GM15510 (cell line): Measurements from ENCODE around the gene LAMTOR5.

Experiments
- POLR2A ChIP-seq: IDR thresholded peaks from 3 replicates; pipeline ENCODE4 v1.6.1; 2011; ENCODE audit warnings: borderline replicate concordance; ENCODE audit not compliant: insufficient read length; ENCODE audit errors: extremely low read depth

The LAMTOR5 gene

GRCh38 chr1:110433803-110434202 lies 26.3 kb upstream of the LAMTOR5 start:
- TF ChIP-seq POLR2A, result no peak

DNA sequence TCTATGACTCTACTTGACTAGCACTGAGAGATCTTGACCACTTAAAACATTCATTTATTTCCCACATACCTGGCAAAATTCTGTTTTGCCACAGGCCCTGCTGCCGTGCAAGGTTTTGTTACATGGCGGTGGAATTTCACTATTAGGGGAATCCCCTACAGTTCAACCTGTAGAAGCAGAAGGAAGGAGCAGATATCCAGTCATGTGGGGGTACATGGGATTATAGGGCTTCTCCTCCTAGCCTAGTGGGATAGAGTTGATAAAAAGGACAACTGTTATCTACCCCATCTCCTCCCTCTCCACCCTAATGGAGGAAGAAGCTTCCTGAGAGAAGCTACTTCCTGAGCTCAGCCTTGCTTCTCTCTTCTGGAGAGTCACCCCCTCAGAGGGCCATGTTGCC lies 25.7 kb upstream of the LAMTOR5 start:
- TF ChIP-seq POLR2A, result no peak

DNA sequence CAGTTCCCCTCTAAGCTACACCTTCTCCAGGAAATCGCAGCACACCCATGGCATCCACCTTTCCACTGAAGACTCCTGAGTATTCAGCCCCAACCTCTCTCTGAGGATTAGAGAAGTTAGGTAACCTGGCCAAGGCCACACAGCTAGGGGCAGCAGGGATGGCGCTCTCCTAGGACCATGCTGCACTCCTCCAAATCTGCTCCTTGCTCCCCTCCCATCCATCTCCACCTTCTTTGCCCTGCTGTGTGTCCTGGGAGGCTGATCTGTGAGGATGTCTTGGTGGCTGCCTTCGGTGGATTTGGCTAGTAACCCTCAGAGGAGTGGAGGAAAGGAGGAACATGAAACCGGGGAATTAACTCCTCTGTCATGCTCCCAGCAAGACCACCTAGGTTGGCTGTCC lies 23.4 kb upstream of the LAMTOR5 start:
- TF ChIP-seq POLR2A, result no peak

DNA sequence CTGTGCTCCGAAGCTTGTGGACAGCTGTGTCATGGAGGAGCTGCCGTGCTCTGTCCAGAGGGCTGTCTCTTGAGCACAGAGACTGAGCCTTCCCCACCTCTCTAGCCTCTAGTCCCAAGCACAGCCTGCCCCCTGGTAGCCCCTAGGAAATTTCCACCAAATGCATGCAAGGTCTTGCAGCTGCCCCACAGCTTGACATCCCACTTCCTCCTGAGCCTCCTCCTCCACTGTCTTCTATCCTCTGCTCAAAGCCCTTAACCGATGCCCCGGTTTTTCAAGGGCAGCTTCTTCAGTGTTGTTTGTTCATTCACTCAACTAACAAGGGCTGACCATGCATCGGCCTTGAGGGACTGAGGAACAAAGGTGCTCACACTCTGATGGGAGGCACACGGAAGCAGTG lies 22.9 kb upstream of the LAMTOR5 start:
- TF ChIP-seq POLR2A, result no peak

DNA sequence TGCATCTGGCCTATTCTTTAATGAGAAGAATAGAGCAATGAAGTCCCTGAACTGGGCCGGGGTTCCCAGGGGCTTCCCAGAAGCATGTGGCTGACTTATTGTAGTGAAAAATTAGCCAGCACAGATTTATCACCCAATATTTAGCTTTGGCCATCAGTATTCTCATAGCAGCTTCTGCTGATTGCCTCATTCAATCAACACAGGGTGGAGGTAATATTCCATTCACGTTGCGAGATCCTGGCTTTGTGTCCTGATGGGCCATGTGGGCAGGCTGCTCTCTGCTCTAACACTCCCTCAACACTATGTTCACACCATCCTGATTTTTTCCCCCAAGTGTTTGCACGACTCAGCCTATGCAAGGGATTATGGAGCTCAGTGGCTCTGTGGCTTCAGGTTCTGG lies 21.5 kb upstream of the LAMTOR5 start:
- no peak for TF ChIP-seq POLR2A

DNA sequence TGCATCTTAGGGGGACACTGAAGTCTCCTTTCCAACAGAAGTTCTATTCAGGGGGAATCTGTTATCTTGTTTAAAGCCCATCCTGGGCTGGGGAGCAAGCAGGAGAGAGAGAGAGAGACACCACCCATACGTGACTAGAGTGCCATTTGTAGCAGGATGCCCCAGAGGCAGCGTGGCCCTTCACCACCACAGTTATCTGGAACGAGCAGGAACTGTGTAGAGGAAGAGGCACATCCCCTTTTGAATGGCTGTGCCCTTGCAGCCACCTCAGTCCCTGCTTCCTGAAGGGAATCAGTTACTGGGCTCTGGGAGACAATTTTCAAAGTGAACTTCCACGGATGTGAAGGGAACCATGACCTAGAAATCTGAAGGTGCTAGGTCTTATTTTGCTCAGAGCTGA lies 19.4 kb upstream of the LAMTOR5 start:
- no peak for TF ChIP-seq POLR2A

- TF ChIP-seq POLR2A, result no peak
Measured at GRCh38 chr1:110425612-110426152, 18.2 kb upstream of the LAMTOR5 start.

DNA sequence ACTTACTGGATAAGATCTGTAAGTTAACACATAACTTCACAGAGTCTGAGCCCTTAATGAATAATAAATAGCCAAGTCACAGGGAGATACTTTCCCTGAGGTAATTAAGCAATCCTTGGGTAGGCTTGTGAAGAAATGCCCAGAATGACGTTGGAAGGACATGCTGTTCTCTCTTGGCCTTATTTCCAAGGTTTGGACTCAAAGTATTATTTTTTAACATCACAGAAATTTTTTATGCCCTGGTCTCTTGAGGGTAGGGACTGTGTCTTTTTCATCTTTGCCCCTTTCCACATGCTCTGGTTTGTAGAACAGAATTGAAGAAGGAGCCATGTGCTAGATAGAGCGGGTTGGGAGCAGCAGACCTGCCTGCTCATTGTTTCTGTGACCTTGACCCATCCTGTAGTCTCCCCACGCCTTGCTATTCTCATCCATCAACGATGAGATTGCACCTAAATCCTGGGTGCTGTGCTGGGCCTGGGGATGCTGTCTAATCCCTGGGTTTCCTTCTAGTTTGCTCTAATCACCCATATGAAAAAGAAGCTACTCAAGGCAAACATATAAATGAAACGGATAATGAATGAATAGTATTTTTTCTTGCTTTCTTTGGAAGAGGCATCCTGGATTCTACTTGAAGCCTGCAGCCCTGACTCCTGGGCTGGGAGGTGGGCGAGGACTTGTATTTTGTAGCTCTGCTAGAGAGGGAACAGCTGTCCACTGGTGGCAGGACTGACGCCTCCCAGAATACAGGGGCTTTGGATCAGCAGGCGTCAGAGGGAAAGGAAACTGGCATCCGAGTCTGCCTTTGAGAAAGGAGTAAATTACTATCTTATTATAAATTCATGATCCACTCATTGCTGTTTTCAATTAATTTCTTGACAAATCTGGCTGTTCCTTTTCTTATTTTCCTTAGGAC lies 17.5 kb upstream of the LAMTOR5 start:
- no peak for TF ChIP-seq POLR2A

DNA sequence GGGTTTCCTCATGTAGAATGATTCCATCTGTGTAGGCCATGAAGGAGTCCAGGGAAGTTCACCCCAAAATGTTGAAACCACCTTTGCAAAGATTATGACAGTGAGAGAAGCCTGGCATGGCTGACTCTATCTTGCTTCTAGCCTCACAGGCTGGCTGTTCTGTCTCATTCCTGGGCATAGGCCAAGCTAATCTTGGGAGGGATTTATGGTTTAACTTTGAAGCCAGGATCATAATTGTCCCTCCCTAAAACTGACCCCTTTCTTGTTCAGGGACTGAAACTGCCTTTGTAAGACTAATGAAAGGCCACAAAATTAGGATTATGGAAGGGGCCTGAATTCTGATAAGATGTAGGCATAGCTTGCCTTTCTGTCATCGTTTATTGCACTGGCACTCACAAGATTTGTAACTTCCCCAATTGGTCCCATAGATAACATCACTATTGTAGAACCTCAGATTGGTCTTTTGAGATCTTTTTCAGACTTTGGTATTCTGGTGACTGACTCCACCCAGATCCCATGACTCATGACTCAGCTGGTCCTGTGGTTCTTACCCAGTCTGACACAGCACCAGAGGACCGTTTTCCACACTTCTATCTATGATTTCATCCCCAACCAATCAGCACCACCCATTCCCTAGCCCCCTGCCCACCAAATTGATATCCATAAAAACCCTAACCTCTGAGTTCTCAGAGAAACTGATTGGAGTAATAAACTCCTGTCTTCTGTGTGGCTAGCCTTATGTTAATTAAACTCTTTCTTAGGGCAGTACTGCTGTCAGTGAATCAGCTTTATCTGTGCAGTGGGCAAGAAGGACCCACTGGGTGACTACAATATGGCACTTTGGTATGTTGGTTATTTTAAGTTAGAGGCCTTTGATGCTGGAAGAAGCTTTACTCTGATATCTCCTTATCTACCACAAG lies 13.6 kb upstream of the LAMTOR5 start:
- no peak for TF ChIP-seq POLR2A

DNA sequence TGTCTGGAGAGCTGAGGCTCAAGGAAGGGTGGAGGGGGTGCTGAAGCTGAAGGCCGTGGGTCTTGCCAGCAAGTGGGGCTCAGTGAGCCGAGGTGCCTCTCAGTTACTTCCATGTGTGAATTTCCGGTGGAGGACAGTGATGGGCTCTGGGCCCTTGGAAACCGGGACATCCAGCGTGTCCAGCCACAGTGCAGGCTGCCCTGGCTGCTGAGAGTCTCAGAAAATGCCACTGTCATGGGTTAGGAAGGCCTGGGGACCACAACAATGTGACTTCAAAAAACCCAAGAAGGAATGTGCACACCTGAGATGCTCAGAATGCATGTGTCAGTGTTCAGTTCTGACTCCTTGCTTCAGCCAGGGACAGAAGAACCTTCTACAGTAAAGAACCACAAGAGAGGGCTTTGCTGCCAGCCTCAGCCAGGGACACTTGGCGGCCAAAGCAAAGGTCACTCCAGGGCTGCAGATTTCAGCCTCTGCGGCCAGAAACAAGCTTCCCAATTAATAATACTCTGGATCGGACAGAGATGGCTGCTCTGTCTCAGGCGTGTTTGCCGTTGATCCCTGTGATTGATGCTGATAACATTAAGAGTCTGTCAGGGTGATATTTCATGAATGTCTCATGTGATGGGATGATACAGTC lies 12.6 kb upstream of the LAMTOR5 start:
- no peak for TF ChIP-seq POLR2A

- no peak for TF ChIP-seq POLR2A
Measured at GRCh38 chr1:110418729-110419128, 11.2 kb upstream of the LAMTOR5 start.

DNA sequence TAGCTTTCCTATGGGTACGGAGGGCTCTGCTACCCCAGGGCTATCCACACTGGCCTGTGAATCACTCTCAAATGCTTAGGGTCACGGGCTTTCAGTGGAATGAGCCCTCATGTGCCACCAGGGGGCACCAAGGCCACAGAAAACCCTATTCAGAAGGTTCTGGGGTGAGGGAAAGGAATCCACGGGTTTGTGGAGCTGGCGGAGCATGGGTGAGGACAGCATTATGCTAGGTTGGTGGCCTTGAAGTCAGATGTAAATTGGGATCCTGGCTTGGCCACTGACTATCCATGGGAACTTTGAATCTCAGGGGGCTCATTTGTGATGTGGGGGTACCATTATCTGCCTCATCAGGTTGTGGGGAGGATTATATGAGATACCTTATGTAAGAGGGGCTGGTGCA lies 5.1 kb upstream of the LAMTOR5 start:
- TF ChIP-seq POLR2A, result no peak

GRCh38 chr1:110411173-110411735 lies 3.8 kb upstream of the LAMTOR5 start:
- TF ChIP-seq POLR2A, result no peak

DNA sequence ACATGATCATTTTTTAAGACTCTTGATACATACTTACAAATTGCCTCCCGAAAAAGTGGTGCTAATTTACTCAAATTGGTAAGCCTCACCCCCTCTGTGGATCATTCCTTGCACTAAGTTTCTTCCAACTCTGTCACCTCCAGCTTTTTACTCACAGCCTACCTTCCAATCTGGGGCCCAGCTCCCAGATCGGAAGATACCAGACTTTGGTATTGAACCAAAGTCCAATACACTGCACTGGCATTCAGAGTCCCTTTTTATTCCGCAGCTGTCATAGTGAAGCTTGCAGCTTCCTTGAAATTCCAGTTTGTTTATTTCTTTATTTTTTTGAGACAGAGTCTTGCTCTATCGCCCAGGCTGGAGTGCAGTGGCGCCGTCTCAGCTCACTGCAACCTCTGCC lies 1.8 kb upstream of the LAMTOR5 start:
- TF ChIP-seq POLR2A, result no peak
